GM18861 (cell line): Measurements from ENCODE around the gene ARHGAP24.

Experiments used
- ATAC-seq: cut with Tn5 transposase; IDR thresholded peaks from one replicate; pipeline ENCODE4 v1.9.1; 2021; ENCODE audit not compliant: unreplicated experiment

ARHGAP24 gene

GRCh38 chr4:85733798-85734197 is 258.8 kb downstream of the ARHGAP24 start:
- no peak for ATAC-seq

- no peak for ATAC-seq
These were observed 259.5 kb downstream of the ARHGAP24 start for GRCh38 chr4:85734424-85734831.

GRCh38 chr4:85736571-85736970 is 261.6 kb downstream of the ARHGAP24 start:
- no peak for ATAC-seq

GRCh38 chr4:85737254-85737653 is 262.3 kb downstream of the ARHGAP24 start:
- ATAC-seq = no peak

- no peak for ATAC-seq
These were observed 263.8 kb downstream of the ARHGAP24 start for GRCh38 chr4:85738721-85739120.

GRCh38 chr4:85740431-85740861 is 265.5 kb downstream of the ARHGAP24 start:
- ATAC-seq = no peak

GRCh38 chr4:85741381-85741780 is 266.4 kb downstream of the ARHGAP24 start:
- no peak for ATAC-seq

GRCh38 chr4:85741921-85742591 is 267.1 kb downstream of the ARHGAP24 start:
- ATAC-seq = no peak

- ATAC-seq = no peak
These were observed 270.0 kb downstream of the ARHGAP24 start for GRCh38 chr4:85744950-85745349.

- ATAC-seq = no peak
These were observed 271.0 kb downstream of the ARHGAP24 start for GRCh38 chr4:85745939-85746338.

- ATAC-seq = peak; percentile 59
These were observed 273.0 kb downstream of the ARHGAP24 start for GRCh38 chr4:85747882-85748491.

GRCh38 chr4:85748654-85749053 is 273.7 kb downstream of the ARHGAP24 start:
- no peak for ATAC-seq

- no peak for ATAC-seq
These were observed 276.9 kb downstream of the ARHGAP24 start for GRCh38 chr4:85751866-85752265.

GRCh38 chr4:85755285-85755684 is 280.3 kb downstream of the ARHGAP24 start:
- no peak for ATAC-seq

GRCh38 chr4:85756938-85757337 is 282.0 kb downstream of the ARHGAP24 start:
- peak; percentile 44 for ATAC-seq

- no peak for ATAC-seq
These were observed 284.4 kb downstream of the ARHGAP24 start for GRCh38 chr4:85759388-85759787.

GRCh38 chr4:85760511-85760910 is 285.6 kb downstream of the ARHGAP24 start:
- no peak for ATAC-seq

- no peak for ATAC-seq
These were observed 287.0 kb downstream of the ARHGAP24 start for GRCh38 chr4:85761803-85762528.

GRCh38 chr4:85762529-85762871 is 287.6 kb downstream of the ARHGAP24 start:
- no peak for ATAC-seq

- no peak for ATAC-seq
These were observed 288.3 kb downstream of the ARHGAP24 start for GRCh38 chr4:85763202-85763601.

- ATAC-seq = no peak
These were observed 292.7 kb downstream of the ARHGAP24 start for GRCh38 chr4:85767649-85768048.

GRCh38 chr4:85769009-85769408 is 294.1 kb downstream of the ARHGAP24 start:
- ATAC-seq = no peak
